GM11168 (cell line): Measurements from ENCODE around the gene RUSF1.

Experiments used
- in situ Hi-C: fragments of 300-500 bp; cut with MboI; formaldehyde crosslinking; loops from one replicate; pipeline ENCODE4 v1.12.0; 2022; ENCODE audit warnings: low sequenced_read_pairs; ENCODE audit not compliant: unreplicated experiment

RUSF1 gene

GRCh38 chr16:31458073-31458843 lies 49.9 kb downstream of the RUSF1 start:
- in situ Hi-C loops: no loop called here

- in situ Hi-C loops: no loop called here
Observed at GRCh38 chr16:31456988-31457360, 51.2 kb downstream of the RUSF1 start.

- in situ Hi-C loops: no loop called here
Observed at GRCh38 chr16:31455601-31456314, 52.4 kb downstream of the RUSF1 start.

- in situ Hi-C loops: no loop called here
Observed at GRCh38 chr16:31453255-31454204, 54.7 kb downstream of the RUSF1 start.

GRCh38 chr16:31452631-31453106 lies 55.5 kb downstream of the RUSF1 start:
- in situ Hi-C loops: no loop called here

GRCh38 chr16:31451681-31452351 lies 56.4 kb downstream of the RUSF1 start:
- in situ Hi-C loops: no loop called here

GRCh38 chr16:31451201-31451600 lies 57.0 kb downstream of the RUSF1 start:
- in situ Hi-C loops: no loop called here

- in situ Hi-C loops: loop anchor here (10.0 to 25.0 kb wide), 2 partner anchors 241 to 459 kb away; partner anchors contain the start of genes HSD3B7 and PYCARD
Observed at GRCh38 chr16:31445931-31446330, 62.3 kb downstream of the RUSF1 start.

- in situ Hi-C loops: loop anchor here (10.0 to 25.0 kb wide), 2 partner anchors 237 to 455 kb away; partner anchors contain the start of genes HSD3B7 and PYCARD
Observed at GRCh38 chr16:31441956-31442355, 66.2 kb downstream of the RUSF1 start.

- in situ Hi-C loops: loop anchor here (10.0 to 25.0 kb wide), 2 partner anchors 236 to 453 kb away; partner anchors contain the start of genes HSD3B7 and PYCARD
Observed at GRCh38 chr16:31440516-31441184, 67.5 kb downstream of the RUSF1 start.

GRCh38 chr16:31439519-31439918 lies 68.7 kb downstream of the RUSF1 start:
- in situ Hi-C loops: loop anchor here (25.0 kb wide), 1 partner anchor 452 kb away; the partner anchor contains the start of gene HSD3B7
